H1 (cell line): ENCODE results near the gene CLEC19A. TPM values are rescaled to one million over a fixed set of nuclear protein-coding genes. Genes with fewer than 3 reads are reported as not detected.

ENCODE experiments used
- CTCF ChIA-PET: fragments of 300-600 bp; sonication (Branson Sonifier 250); formaldehyde crosslinking; loops from one replicate; lab custom pipeline; 2021; ENCODE audit not compliant: partially characterized antibody; lab: Charles Lee
- POLR2A ChIA-PET: fragments of 300-600 bp; sonication (Branson Sonifier 250); formaldehyde crosslinking; loops from one replicate; lab custom pipeline; 2021; ENCODE audit warnings: inconsistent platforms; ENCODE audit not compliant: partially characterized antibody; lab: Charles Lee
- DNase-seq, 2 experiments: peaks; one replicate each; pipeline versions ENCODE4 v3.0.0 to v3.0.0-alpha.2; 2010 to 2022; ENCODE audit warnings: low spot score in 2 of 2, low read depth in 1 of 2, mixed read lengths in 1 of 2
- FAIRE-seq: peaks from 2 replicates; lab custom pipeline; 2011; peaks lifted over from hg19 to GRCh38; lab: Jason Lieb, UNC
- H2AFZ ChIP-seq: 2 replicates; pipeline ENCODE4 v1.8.1; 2012; ENCODE audit warnings: low read length, inconsistent platforms
- H2AK5ac ChIP-seq: 2 replicates; pipeline ENCODE4 v1.6.1; 2013; ENCODE audit warnings: low read depth, low read length
- H2BK120ac ChIP-seq: replicated peaks from 2 replicates; pipeline ENCODE3; 2013; ENCODE audit warnings: low read depth, low read length, inconsistent platforms
- H2BK12ac ChIP-seq: 2 replicates; pipeline ENCODE4 v1.6.1; 2013; ENCODE audit warnings: low read depth, low read length
- H2BK15ac ChIP-seq: 2 replicates; pipeline ENCODE4 v1.6.1; 2013; ENCODE audit warnings: low read length
- H2BK20ac ChIP-seq: 2 replicates; pipeline ENCODE4 v1.6.1; 2013; ENCODE audit warnings: low read length
- H2BK5ac ChIP-seq: 2 replicates; pipeline ENCODE4 v1.6.1; 2013; ENCODE audit warnings: low read depth, low read length
- H3K14ac ChIP-seq: 2 replicates; pipeline ENCODE4 v1.6.1; 2013; ENCODE audit warnings: inconsistent platforms; ENCODE audit not compliant: insufficient read length
- H3K18ac ChIP-seq: 2 replicates; pipeline ENCODE4 v1.6.1; 2013; ENCODE audit warnings: low read length; ENCODE audit errors: extremely low read depth
- H3K23ac ChIP-seq: 2 replicates; pipeline ENCODE4 v1.6.1; 2013; ENCODE audit warnings: inconsistent platforms; ENCODE audit not compliant: insufficient read length
- H3K23me2 ChIP-seq: 2 replicates; pipeline ENCODE4 v1.6.1; 2013; ENCODE audit warnings: low read depth, low read length
- H3K27ac ChIP-seq: 2 replicates; pipeline ENCODE4 v1.6.1; 2011; ENCODE audit warnings: low read depth, low read length, inconsistent platforms
- H3K27me3 ChIP-seq, 4 experiments: replicated peaks in 1 of 4; 1 replicate in 1 of 4; 2 replicates in 3 of 4; pipeline versions ENCODE4 v1.6.1 to v1.8.1; 2011 to 2013; ENCODE audit warnings: low read length in 3 of 4, mild to moderate bottlenecking in 3 of 4, inconsistent platforms in 2 of 4, mixed read lengths in 2 of 4, moderate library complexity in 1 of 4; ENCODE audit not compliant: control insufficient read depth in 3 of 4, insufficient read depth in 3 of 4; ENCODE audit errors: extremely low read depth in 1 of 4
- H3K36me3 ChIP-seq, 4 experiments: 2 replicates each; pipeline versions ENCODE4 v1.6.1 to v1.8.1; 2011 to 2013; ENCODE audit warnings: mild to moderate bottlenecking in 4 of 4, low read length in 3 of 4, moderate library complexity in 2 of 4, control low read depth in 1 of 4, inconsistent platforms in 1 of 4; ENCODE audit not compliant: insufficient read depth in 4 of 4, control insufficient read depth in 2 of 4
- H3K4ac ChIP-seq: replicated peaks from 2 replicates; pipeline ENCODE3; 2013; ENCODE audit warnings: low read length, low read depth, mixed read lengths, inconsistent platforms; ENCODE audit not compliant: insufficient read length
- H3K4me1 ChIP-seq, 4 experiments: replicated peaks in 1 of 4; 1 replicate in 1 of 4; 2 replicates in 3 of 4; pipeline versions ENCODE4 v1.6.1 to v1.8.1; 2011 to 2013; ENCODE audit warnings: low read length in 3 of 4, inconsistent platforms in 2 of 4, mixed read lengths in 1 of 4; ENCODE audit not compliant: insufficient read depth in 4 of 4, control insufficient read depth in 3 of 4
- H3K4me2 ChIP-seq, 2 experiments: 2 replicates each; pipeline versions ENCODE4 v1.6.1 to v1.8.1; 2011 to 2013; ENCODE audit warnings: low read depth in 2 of 2, low read length in 2 of 2, control low read depth in 1 of 2, inconsistent platforms in 1 of 2, mild to moderate bottlenecking in 1 of 2; ENCODE audit not compliant: insufficient read depth in 1 of 2
- H3K4me3 ChIP-seq, 4 experiments: fragments of 200-600, 300-600 bp in 1 of 4; sonication (generic), shearing (Covaris generic), sonication (Bioruptor Twin) in 1 of 4; 2 replicates each; pipeline versions ENCODE4 v1.5.1 to v1.8.1; 2011 to 2016; ENCODE audit warnings: low read length in 4 of 4, low read depth in 3 of 4, control low read depth in 2 of 4, inconsistent platforms in 2 of 4, mild to moderate bottlenecking in 2 of 4, mixed read lengths in 1 of 4, moderate library complexity in 1 of 4; ENCODE audit not compliant: insufficient read depth in 2 of 4; ENCODE audit errors: extremely low read depth in 1 of 4
- H3K56ac ChIP-seq: replicated peaks from 2 replicates; pipeline ENCODE3; 2013; ENCODE audit warnings: low read depth, mild to moderate bottlenecking, mixed read lengths, low read length, inconsistent platforms; ENCODE audit not compliant: insufficient read length
- H3K79me1 ChIP-seq: 2 replicates; pipeline ENCODE4 v1.6.1; 2013; ENCODE audit warnings: low read depth, low read length, control low read depth
- H3K79me2 ChIP-seq, 2 experiments: 2 replicates each; pipeline versions ENCODE4 v1.6.1 to v1.8.1; 2012 to 2013; ENCODE audit warnings: low read length in 2 of 2, mild to moderate bottlenecking in 2 of 2, inconsistent platforms in 1 of 2; ENCODE audit not compliant: insufficient read depth in 2 of 2, control insufficient read depth in 1 of 2
- H3K9ac ChIP-seq, 4 experiments: replicated peaks in 1 of 4; 1 replicate in 1 of 4; 2 replicates in 3 of 4; pipeline versions ENCODE4 v1.6.1 to v1.8.1; 2011 to 2013; ENCODE audit warnings: low read depth in 3 of 4, low read length in 3 of 4, control low read depth in 2 of 4, mild to moderate bottlenecking in 2 of 4, moderate library complexity in 2 of 4, inconsistent platforms in 1 of 4; ENCODE audit errors: extremely low read depth in 1 of 4
- H3K9me3 ChIP-seq, 2 experiments: 2 replicates each; pipeline versions ENCODE4 v1.6.1 to v1.8.1; 2012 to 2013; ENCODE audit warnings: mild to moderate bottlenecking in 2 of 2, moderate library complexity in 2 of 2, control low read depth in 1 of 2, inconsistent platforms in 1 of 2, low read depth in 1 of 2, low read length in 1 of 2, mixed read lengths in 1 of 2; ENCODE audit not compliant: insufficient read depth in 2 of 2
- H4K20me1 ChIP-seq, 2 experiments: replicated peaks in 1 of 2; 2 replicates each; pipeline versions ENCODE3 to v1.8.1; 2011 to 2013; ENCODE audit warnings: inconsistent platforms in 2 of 2, low read length in 2 of 2, mild to moderate bottlenecking in 1 of 2; ENCODE audit not compliant: insufficient read depth in 2 of 2, control insufficient read depth in 1 of 2
- H4K5ac ChIP-seq: 2 replicates; pipeline ENCODE4 v1.6.1; 2013; ENCODE audit warnings: low read length, low read depth, mixed read lengths, inconsistent platforms; ENCODE audit not compliant: insufficient read length
- H4K8ac ChIP-seq: 2 replicates; pipeline ENCODE4 v1.8.0; 2013; ENCODE audit warnings: mild to moderate bottlenecking, moderate library complexity, low read length, inconsistent platforms; ENCODE audit not compliant: insufficient read depth; ENCODE audit errors: extremely low read depth
- H4K91ac ChIP-seq: replicated peaks from 2 replicates; pipeline ENCODE3; 2013; ENCODE audit warnings: low read length, mixed read lengths, inconsistent platforms; ENCODE audit not compliant: insufficient read length
- CTBP2 ChIP-seq: IDR thresholded peaks from 2 replicates; pipeline ENCODE4 v1.7.0; 2011; ENCODE audit warnings: borderline replicate concordance, mild to moderate bottlenecking, moderate library complexity, mixed read lengths, low read length; ENCODE audit not compliant: insufficient read depth, insufficient read length
- KDM4A ChIP-seq: IDR thresholded peaks from one replicate; pipeline ENCODE4 v1.7.1; 2012; ENCODE audit warnings: low read depth, mild to moderate bottlenecking, moderate library complexity, low read length, inconsistent platforms; ENCODE audit not compliant: severe bottlenecking
- WGBS, 2 experiments: shearing (Covaris generic) in 1 of 2; methylation state at CpG; one replicate each; pipeline versions ENCODE4 v1.1.6 to v1.1.7; 2013 to 2015; ENCODE audit warnings: low lambda C conversion rate in 2 of 2, mixed read lengths in 2 of 2, inconsistent platforms in 1 of 2, low coverage in 1 of 2, missing lambda C conversion rate in 1 of 2; ENCODE audit not compliant: insufficient replicate concordance in 2 of 2, insufficient coverage in 1 of 2, insufficient read length in 1 of 2; ENCODE audit errors: extremely low coverage in 1 of 2, missing lambda C conversion rate in 1 of 2; 5-methylcytosine and 5-hydroxymethylcytosine counted together
- polyA plus RNA-seq, 7 experiments: library from polyadenylated mRNA; depleted of rRNA in 3 of 7; stranded (reverse) in 5 of 7; unstranded in 2 of 7; fragments of >200 nt in 5 of 7; fragments of 200-250 nt in 2 of 7; gene quantifications; 1 replicate in 5 of 7; 2 replicates in 1 of 7; 4 replicates in 1 of 7; pipeline versions ENCODE4 v1.2.1 to v1.2.3, GENCODE V29; 2011 to 2013; ENCODE audit warnings: missing spikeins in 2 of 7, mixed read lengths in 2 of 7
- total RNA-seq: library from RNA; stranded (reverse); fragmentation: NEBNext Ultra II Directional; extraction: Animal tissue kit (Norgen Biotek cat#: 25700); gene quantifications from 2 replicates; pipeline ENCODE4 v1.2.1, GENCODE V29; 2021

CLEC19A gene
- total and polyA plus RNA-seq, 2 of the 8 experiments (the other 6 are each of a cell fraction or from before 2014, with no cell fraction given): 0.35 to 0.88 TPM

- Histone ChIP-seq H4K5ac (no peak overlapping the region), H2AK5ac (no peak overlapping the region), H2BK20ac (no peak overlapping the region), H3K9me3 (no peaks in the 10 kb centered on the region), H3K4me3 (no peak overlapping the region), H3K56ac (no peak overlapping the region), H3K79me2 (no peaks in the 10 kb centered on the region), H4K20me1 (no peaks in the 10 kb centered on the region), H3K4me1 (peaks cover 6 to 16% (median 12%) of the 10 kb centered on the region in 4 experiments), H2BK12ac (no peak overlapping the region), H2BK15ac (no peak overlapping the region), H3K27me3 (no peaks in the 10 kb centered on the region; a peak in 1 of 7 replicates), H3K14ac (no peak overlapping the region), H4K8ac (0 out of 2 replicates have a peak overlapping the region, but pooled peaks have one; percentile 7), H3K36me3 (no peaks in the 10 kb centered on the region), H3K4ac (no peak overlapping the region), H3K23me2 (no peaks in the 10 kb centered on the region), H3K27ac (no peak overlapping the region), H3K4me2 (no peak overlapping the region), H3K79me1 (no peaks in the 10 kb centered on the region), H2BK120ac (no peak overlapping the region), H3K9ac (no peak overlapping the region), H4K91ac (no peak overlapping the region), H3K23ac (no peak overlapping the region), H2AFZ (no peak overlapping the region), H3K18ac (no peak overlapping the region), H2BK5ac (no peak overlapping the region)
- FAIRE-seq: no peak
- POLR2A ChIA-PET: interaction anchor here (0.7 kb wide), 1 partner anchor 60 kb away, joined by 3 read pairs; no protein-coding TSS in a partner anchor
- TF ChIP-seq CTBP2 (no peak), KDM4A (no peak)
- CTCF ChIA-PET: interaction anchor here (1.0 to 1.6 kb wide), 4 partner anchors 8 to 260 kb away, joined by 3 to 6 read pairs (median 4); no protein-coding TSS in a partner anchor
- 70% methylated on average over 4 of the region's 4 CpGs; no CpG with 5 or more reads in 1 of the 2 experiments for WGBS, 2 experiments
- DNase-seq: no peak
Measured at GRCh38 chr16:19344980-19345379, 59.4 kb downstream of the CLEC19A start.
